K562 (cell line): ENCODE measurements around the gene NUAK1. TPM values are rescaled to one million over a fixed set of nuclear protein-coding genes. Genes with fewer than 3 reads are reported as not detected.
"Not testable (repeated sequence)": the region's sequence is repeated elsewhere in the genome, so short reads cannot be mapped to it uniquely, and the experiment has no call there.

ENCODE experiments used
- ATAC-seq: fragments of 200-7000 bp; cut with Tn5 transposase; 3 replicates; pipeline ENCODE4 v1.9.1; 2020; ENCODE audit warnings: moderate library complexity
- BruUV-seq: library from RNA; stranded (reverse); fragments of 400-500 nt; replicated peaks from 2 replicates; lab custom pipeline; 2021; lab: Mats Ljungman, UMichigan
- CTCF ChIA-PET: fragments of 300-600 bp; formaldehyde crosslinking; extraction: SDS; loops from one replicate; lab custom pipeline; 2021; ENCODE audit warnings: low intra/inter-chr PET ratio; lab: Yijun Ruan, JAX
- POLR2A ChIA-PET: fragments of 300-600, 350-650 bp; sonication (Branson Sonifier 250); formaldehyde crosslinking; extraction: SDS; loops from one replicate; lab custom pipeline; 2021; ENCODE audit warnings: antibody characterized with exemption, inconsistent platforms; lab: Yijun Ruan, JAX
- DNase-seq, 4 experiments: peaks; one replicate each; pipeline versions ENCODE4 v3.0.0 to v3.0.0-alpha.2; 2011 to 2018; ENCODE audit warnings: low spot score in 3 of 4, mixed read lengths in 3 of 4; ENCODE audit errors: extremely low read depth in 1 of 4
- FAIRE-seq: peaks from 2 replicates; lab custom pipeline; 2011; peaks lifted over from hg19 to GRCh38; lab: Jason Lieb, UNC
- H2AFZ ChIP-seq: 2 replicates; pipeline ENCODE4 v1.6.0; 2011; ENCODE audit warnings: low read depth, low read length, control low read depth, inconsistent platforms
- H3K27ac ChIP-seq: fragments of 200-600 bp; 3 replicates; pipeline ENCODE4 v1.8.0; 2011; ENCODE audit warnings: low read depth, mild to moderate bottlenecking, control low read depth, inconsistent platforms, low read length, moderate library complexity, mixed read lengths; ENCODE audit errors: extremely low read depth
- H3K27me3 ChIP-seq, 2 experiments: fragments of 300-600 bp in 1 of 2; 2 replicates in 1 of 2; 3 replicates in 1 of 2; pipeline versions ENCODE4 v1.6.0 to v1.8.0; 2011; ENCODE audit warnings: inconsistent platforms in 2 of 2, low read length in 2 of 2, mild to moderate bottlenecking in 1 of 2, mixed read lengths in 1 of 2, moderate library complexity in 1 of 2; ENCODE audit not compliant: control insufficient read depth in 2 of 2, insufficient read depth in 2 of 2
- H3K36me3 ChIP-seq: fragments of 300-600 bp; 3 replicates; pipeline ENCODE4 v1.8.0; 2011; ENCODE audit warnings: mild to moderate bottlenecking, low read length, inconsistent platforms; ENCODE audit not compliant: control insufficient read depth, insufficient read depth
- H3K4me1 ChIP-seq, 2 experiments: fragments of 200-600 bp in 1 of 2; replicated peaks in 1 of 2; 2 replicates in 1 of 2; 3 replicates in 1 of 2; pipeline versions ENCODE4 v1.5.1 to v1.8.0; 2011; ENCODE audit warnings: inconsistent platforms in 2 of 2, low read length in 2 of 2, mild to moderate bottlenecking in 1 of 2, mixed read lengths in 1 of 2, moderate library complexity in 1 of 2; ENCODE audit not compliant: control insufficient read depth in 2 of 2, insufficient read depth in 2 of 2
- H3K4me2 ChIP-seq: 2 replicates; pipeline ENCODE4 v1.6.1; 2011; ENCODE audit warnings: low read length, control low read depth, inconsistent platforms, mixed read lengths; ENCODE audit not compliant: insufficient read depth
- H3K4me3 ChIP-seq: fragments of 200-600 bp; sonication (generic), shearing (Covaris generic); 2 replicates; pipeline ENCODE4 v1.5.1; 2016; ENCODE audit warnings: control low read depth, inconsistent platforms
- H3K79me2 ChIP-seq: fragments of 200-600 bp; 3 replicates; pipeline ENCODE4 v1.8.0; 2011; ENCODE audit warnings: low read length, inconsistent platforms; ENCODE audit not compliant: control insufficient read depth, insufficient read depth
- H3K9ac ChIP-seq, 2 experiments: 2 replicates each; pipeline versions ENCODE4 v1.6.0 to v1.6.1; 2011; ENCODE audit warnings: low read depth in 2 of 2, low read length in 2 of 2, control low read depth in 1 of 2, inconsistent platforms in 1 of 2, mild to moderate bottlenecking in 1 of 2, mixed read lengths in 1 of 2; ENCODE audit not compliant: insufficient read depth in 1 of 2
- H3K9me1 ChIP-seq: one replicate; pipeline ENCODE4 v1.6.0; 2011; ENCODE audit warnings: inconsistent platforms, mild to moderate bottlenecking, low read length, moderate library complexity; ENCODE audit not compliant: control insufficient read depth, insufficient read depth
- H3K9me3 ChIP-seq: replicated peaks from 2 replicates; pipeline ENCODE4 v1.5.1; 2011; ENCODE audit warnings: low read depth, low read length, inconsistent platforms; ENCODE audit not compliant: control insufficient read depth, insufficient read depth
- H4K20me1 ChIP-seq: replicated peaks from 2 replicates; pipeline ENCODE4 v1.6.1; 2011; ENCODE audit warnings: low read length, inconsistent platforms, mixed read lengths; ENCODE audit not compliant: control insufficient read depth, insufficient read depth
- ATF2 ChIP-seq: sonication (generic); formaldehyde crosslinking; IDR thresholded peaks from 2 replicates; pipeline ENCODE4 v1.8.1; 2022; ENCODE audit warnings: missing genetic modification reagents
- CBFB ChIP-seq: sonication (generic); formaldehyde crosslinking; IDR thresholded peaks from 2 replicates; pipeline ENCODE4 v1.4.0; 2020; ENCODE audit warnings: mild to moderate bottlenecking, missing genetic modification reagents
- CCNT2 ChIP-seq: IDR thresholded peaks from 2 replicates; pipeline ENCODE4 v1.6.1; 2011; ENCODE audit warnings: borderline replicate concordance, low read depth, mild to moderate bottlenecking, moderate library complexity, mixed read lengths, low read length; ENCODE audit not compliant: insufficient read length; ENCODE audit errors: extremely low read depth
- JUND ChIP-seq, 2 experiments: IDR thresholded peaks; 2 replicates in 1 of 2; 3 replicates in 1 of 2; pipeline ENCODE4 v1.6.1; 2011; ENCODE audit warnings: borderline replicate concordance in 2 of 2, low read depth in 2 of 2, low read length in 2 of 2, improper control_type of control experiment in 1 of 2, missing biosample characterization in 1 of 2, missing genetic modification characterization in 1 of 2, missing genetic modification reagents in 1 of 2
- MEF2D ChIP-seq: conservative IDR thresholded peaks from 2 replicates; pipeline ENCODE4 v1.6.1; 2016; ENCODE audit warnings: low read depth, missing genetic modification characterization, missing compliant biosample characterization
- TEAD1 ChIP-seq, 2 experiments: fragments of 450-650 bp in 1 of 2; sonication (generic) in 1 of 2; formaldehyde crosslinking; IDR thresholded peaks; 2 replicates each; pipeline versions ENCODE4 v1.4.0 to v1.8.0; 2020 to 2022; ENCODE audit warnings: mild to moderate bottlenecking in 2 of 2, missing genetic modification reagents in 1 of 2
- ZNF445 ChIP-seq: fragments of 250-450 bp; sonication (Bioruptor Pico); IDR thresholded peaks from 2 replicates; pipeline ENCODE4 v1.4.0; 2020; ENCODE audit warnings: low read depth, mild to moderate bottlenecking, moderate library complexity
- WGBS: fragments of 100-300 bp; shearing (Covaris generic); methylation state at CpG from one replicate; pipeline ENCODE4 v1.1.6; 2016; ENCODE audit warnings: low coverage, mixed read lengths; ENCODE audit not compliant: insufficient coverage; ENCODE audit errors: missing lambda C conversion rate; 5-methylcytosine and 5-hydroxymethylcytosine counted together
- in situ Hi-C: fragments of 300-500 bp; cut with MboI; formaldehyde crosslinking; loops from 4 replicates; pipeline ENCODE4 v1.15.0; 2018; ENCODE audit warnings: inconsistent platforms, mixed read lengths
- intact Hi-C: fragments of 100-400 bp; cut with micrococcal nuclease; formaldehyde crosslinking; loops from 2 replicates; pipeline ENCODE4 v1.14.2; 2022
- polyA plus RNA-seq, 8 experiments: library from polyadenylated mRNA; depleted of rRNA in 4 of 8; stranded (reverse) in 5 of 8; unstranded in 3 of 8; fragments of >200 nt; fragmentation: Nextera tagmentation in 2 of 8; fragmentation: Illumina TruSeq in 1 of 8; extraction: Ambion mirVana in 2 of 8; extraction: Trizol in 1 of 8; gene quantifications; 2 replicates each; pipeline versions ENCODE4 v1.2.1 to v1.2.3, GENCODE V29; 2011 to 2014; ENCODE audit warnings: inconsistent platforms in 1 of 8, missing spikeins in 1 of 8
- total RNA-seq, 7 experiments: library from RNA; depleted of rRNA in 6 of 7; stranded (reverse); fragments of >200 nt in 6 of 7; fragmentation: Illumina TruSeq in 2 of 7; extraction: Trizol in 2 of 7; gene quantifications; 2 replicates each; pipeline versions ENCODE4 v1.2.1 to v1.2.3, GENCODE V29; 2011 to 2021; ENCODE audit warnings: low replicate concordance in 1 of 7
- TF ChIP-seq, protein P1 (sequence below), 2 experiments: fragments of 200-800 bp in 1 of 2; sonication (Bioruptor generic) in 1 of 2; sonication (generic) in 1 of 2; formaldehyde crosslinking in 1 of 2; IDR thresholded peaks in 1 of 2; conservative IDR thresholded peaks in 1 of 2; 2 replicates each; pipeline versions ENCODE4 v1.5.0 to v1.6.1; 2016 to 2020; ENCODE audit warnings: missing compliant biosample characterization in 1 of 2, missing genetic modification characterization in 1 of 2, missing genetic modification reagents in 1 of 2

NUAK1 gene
- total and polyA plus RNA-seq, 9 of the 15 experiments (the other 6 are each of a cell fraction or from before 2014, with no cell fraction given), result 0.02 TPM; not detected in 8

GRCh38 chr12:106142591-106143261, 4.0 kb upstream of the NUAK1 start (continued):
- no peak for TF ChIP-seq TEAD1 (CRISPR knock-in tag; IDR thresholded peaks at IDR 0.05)

GRCh38 chr12:106141920-106142319, 3.2 kb upstream of the NUAK1 start:
- FAIRE-seq, result not testable (repeated sequence)
- CTCF ChIA-PET, result interaction anchor here (0.6 kb wide), 1 partner anchor 1798 kb away, joined by 3 read pairs; no protein-coding TSS in a partner anchor

DNA sequence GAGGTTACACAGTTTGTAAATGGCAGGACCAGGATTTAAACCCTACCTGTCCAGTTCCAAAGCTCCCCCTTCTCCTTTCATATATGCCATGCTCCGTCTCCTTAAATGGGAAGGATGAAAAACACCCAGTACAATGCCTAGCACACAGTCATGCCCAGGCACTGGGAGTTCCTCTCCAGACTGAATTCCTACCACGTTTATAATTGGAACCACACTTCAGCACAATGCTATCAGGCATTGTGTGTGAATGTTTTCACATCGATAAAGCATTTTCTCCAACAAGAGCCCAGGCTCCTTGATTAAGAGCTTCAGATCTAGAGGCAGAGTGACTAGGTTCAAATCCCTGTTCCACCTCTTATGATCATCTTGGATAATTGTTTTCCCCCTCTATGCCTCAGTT, 2.7 kb upstream of the NUAK1 start:
- Histone ChIP-seq H3K79me2 (no peaks in the 10 kb centered on the region), H2AFZ (no peak overlapping the region), H3K9me3 (no peaks in the 10 kb centered on the region), H3K4me3 (no peak overlapping the region), H3K4me2 (no peak overlapping the region), H3K27me3 (peaks cover 2 to 19% of the 10 kb centered on the region in 2 experiments; a peak in 4 of 5 replicates), H3K4me1 (no peaks in the 10 kb centered on the region; a peak in 1 of 5 replicates), H3K9ac (no peak overlapping the region), H3K9me1 (no peaks in the 10 kb centered on the region), H4K20me1 (0 out of 2 replicates have a peak, but pooled peaks cover under 1% of the 10 kb centered on the region), H3K27ac (no peak overlapping the region), H3K36me3 (no peaks in the 10 kb centered on the region)
- in situ Hi-C loops (no loop called here), intact Hi-C loops (loop anchor here (10.0 kb wide), 2 partner anchors 117 to 1937 kb away; no protein-coding TSS in a partner anchor)
- no peak for ATAC-seq
- DNase-seq, result no peak
- no TSS peak for BruUV-seq
- POLR2A ChIA-PET, result no interaction called here
- FAIRE-seq, result no peak
- 2% methylated on average over 3 of the region's 3 CpGs for WGBS
- CTCF ChIA-PET, result no interaction called here
- TF ChIP-seq ZNF445 (CRISPR knock-in tag), result no peak
- no peak for TF ChIP-seq ATF2
- TF ChIP-seq JUND (IDR thresholded peaks at IDR 0.05; ENCODE audit: borderline replicate concordance, low read depth, low read length), result no peak
- TF ChIP-seq JUND (tag; IDR thresholded peaks at IDR 0.05; ENCODE audit: borderline replicate concordance, low read depth, low read length), result no peak
- TF ChIP-seq, protein P1, sequence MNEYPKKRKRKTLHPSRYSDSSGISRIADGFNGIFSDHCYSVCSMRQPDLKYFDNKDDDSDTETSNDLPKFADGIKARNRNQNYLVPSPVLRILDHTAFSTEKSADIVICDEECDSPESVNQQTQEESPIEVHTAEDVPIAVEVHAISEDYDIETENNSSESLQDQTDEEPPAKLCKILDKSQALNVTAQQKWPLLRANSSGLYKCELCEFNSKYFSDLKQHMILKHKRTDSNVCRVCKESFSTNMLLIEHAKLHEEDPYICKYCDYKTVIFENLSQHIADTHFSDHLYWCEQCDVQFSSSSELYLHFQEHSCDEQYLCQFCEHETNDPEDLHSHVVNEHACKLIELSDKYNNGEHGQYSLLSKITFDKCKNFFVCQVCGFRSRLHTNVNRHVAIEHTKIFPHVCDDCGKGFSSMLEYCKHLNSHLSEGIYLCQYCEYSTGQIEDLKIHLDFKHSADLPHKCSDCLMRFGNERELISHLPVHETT (CRISPR knock-in tag; conservative IDR thresholded peaks at IDR 0.05 in 1 of 2, IDR thresholded peaks at IDR 0.05 in 1 of 2), result no peak
- TF ChIP-seq CBFB, result no peak
- no peak for TF ChIP-seq CCNT2
- TF ChIP-seq MEF2D, result no peak

More at GRCh38 chr12:106141920-106142319, 3.2 kb upstream of the NUAK1 start:
- H3K79me2 ChIP-seq, H3K4me3 ChIP-seq, ATAC-seq, BruUV-seq, H4K20me1 ChIP-seq, DNase-seq, in situ Hi-C loops, H3K4me1 ChIP-seq, H3K9ac ChIP-seq, H3K27ac ChIP-seq, H3K9me1 ChIP-seq, H3K4me2 ChIP-seq, POLR2A ChIA-PET, H2AFZ ChIP-seq, H3K9me3 ChIP-seq, H3K36me3 ChIP-seq: not testable (repeated sequence)
- WGBS, result 1% methylated on average over 6 of the region's 8 CpGs
- intact Hi-C loops, result loop anchor here (10.0 kb wide), 2 partner anchors 117 to 1937 kb away; no protein-coding TSS in a partner anchor
- peaks cover 2 to 19% of the 10 kb centered on the region in 2 experiments; a peak in 4 of 5 replicates for H3K27me3 ChIP-seq
